ENCODE measurements around the gene PPP1R17. TPM values are rescaled to one million over a fixed set of nuclear protein-coding genes. Genes with fewer than 3 reads are reported as not detected.

PPP1R17 gene
- not detected for total RNA-seq

GRCh38 chr7:31687024-31687748, at the start of gene PPP1R17:
PPP1R17 (plus strand) TSS chr7:31687215; CDS start chr7:31692442, 5,227 bp downstream.
- Histone ChIP-seq H3K27me3 (no peaks in the 10 kb centered on the region), H3K27ac (no peak within 1 kb of the TSS), H3K36me3 (no peaks in the 10 kb centered on the region), H3K4me1 (no peaks in the 10 kb centered on the region), H3K4me3 (no peak within 1 kb of the TSS), H3K9me3 (no peaks in the 10 kb centered on the region)
- no peak for DNase-seq
- TF ChIP-seq CTCF (IDR thresholded peaks at IDR 0.05) = no peak

GRCh38 chr7:31640381-31640780, 46.6 kb upstream of the PPP1R17 start:
- no peaks in the 10 kb centered on the region for H3K36me3 ChIP-seq
- TF ChIP-seq POLR2A (IDR thresholded peaks at IDR 0.05) = no peak
- H3K9me3 ChIP-seq = no peaks in the 10 kb centered on the region
- H3K27me3 ChIP-seq = no peaks in the 10 kb centered on the region
- H3K4me1 ChIP-seq = no peaks in the 10 kb centered on the region
- no peak overlapping the region for H3K27ac ChIP-seq
- H3K4me3 ChIP-seq = no peak overlapping the region
- DNase-seq = no peak

DNA sequence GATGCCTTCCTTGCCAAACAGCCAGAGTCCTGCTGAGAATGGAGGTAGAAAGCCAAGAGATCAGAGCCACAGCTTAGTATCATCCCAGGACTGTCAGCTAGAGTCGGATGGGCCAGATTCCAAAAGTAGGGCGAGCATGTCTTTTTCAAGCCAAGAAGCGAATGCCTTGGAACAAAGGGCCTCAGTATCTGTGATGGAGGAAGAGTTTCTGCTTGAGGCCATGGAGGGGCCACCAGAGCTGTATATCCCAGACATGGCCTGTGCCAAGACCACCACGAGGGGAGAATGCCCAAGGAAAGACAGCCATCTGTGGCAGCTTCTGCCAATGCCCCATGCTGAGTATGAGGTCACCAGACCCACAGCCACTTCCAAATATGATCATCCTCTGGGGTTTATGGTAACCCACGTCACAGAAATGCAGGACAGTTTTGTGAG, 44.3 kb upstream of the PPP1R17 start:
- Histone ChIP-seq H3K27ac (no peak overlapping the region), H3K4me1 (no peaks in the 10 kb centered on the region), H3K36me3 (no peaks in the 10 kb centered on the region), H3K27me3 (no peaks in the 10 kb centered on the region), H3K4me3 (no peak overlapping the region), H3K9me3 (no peaks in the 10 kb centered on the region)
- TF ChIP-seq POLR2A (IDR thresholded peaks at IDR 0.05) = no peak
- no peak for TF ChIP-seq CTCF (IDR thresholded peaks at IDR 0.05)
- DNase-seq = no peak

DNA sequence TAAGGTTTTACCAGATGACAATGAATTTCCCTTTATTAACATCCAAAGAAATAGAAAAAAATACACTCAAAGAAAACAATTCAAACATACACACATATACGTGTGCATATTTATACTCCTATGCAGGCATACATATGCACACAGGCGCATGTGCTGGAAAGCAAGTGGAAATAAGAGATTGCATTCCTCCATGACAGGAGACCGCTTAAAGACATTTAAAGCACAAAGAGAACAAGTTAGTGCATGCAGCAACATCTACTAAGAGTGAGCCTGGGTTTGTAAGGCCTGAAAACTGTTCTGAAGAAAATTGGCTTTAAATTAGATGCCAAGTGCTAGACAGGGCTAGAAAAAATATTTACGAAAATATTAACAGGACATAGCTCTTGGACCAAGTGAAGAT, 40.1 kb upstream of the PPP1R17 start:
- TF ChIP-seq CTCF (IDR thresholded peaks at IDR 0.05) (no peak), POLR2A (IDR thresholded peaks at IDR 0.05) (no peak)
- H3K9me3 ChIP-seq = no peaks in the 10 kb centered on the region
- H3K36me3 ChIP-seq = no peaks in the 10 kb centered on the region

GRCh38 chr7:31647511-31647910, 39.5 kb upstream of the PPP1R17 start:
- DNase-seq = no peak
- H3K9me3 ChIP-seq = no peaks in the 10 kb centered on the region
- H3K4me1 ChIP-seq = no peaks in the 10 kb centered on the region
- no peak overlapping the region for H3K27ac ChIP-seq
- H3K27me3 ChIP-seq = no peaks in the 10 kb centered on the region
- no peak overlapping the region for H3K4me3 ChIP-seq
- H3K36me3 ChIP-seq = no peaks in the 10 kb centered on the region
- TF ChIP-seq CTCF (IDR thresholded peaks at IDR 0.05) (no peak), POLR2A (IDR thresholded peaks at IDR 0.05) (no peak)

More for the DNA sequence above, 40.1 kb upstream of the PPP1R17 start:
- Histone ChIP-seq H3K27me3 (no peaks in the 10 kb centered on the region), H3K4me1 (no peaks in the 10 kb centered on the region), H3K27ac (no peak overlapping the region), H3K4me3 (no peak overlapping the region)
- no peak for DNase-seq

- Histone ChIP-seq H3K36me3 (no peaks in the 10 kb centered on the region), H3K4me1 (no peaks in the 10 kb centered on the region), H3K4me3 (no peak overlapping the region), H3K27me3 (no peaks in the 10 kb centered on the region), H3K9me3 (no peaks in the 10 kb centered on the region), H3K27ac (no peak overlapping the region)
- DNase-seq = no peak
- TF ChIP-seq CTCF (IDR thresholded peaks at IDR 0.05) (no peak), POLR2A (IDR thresholded peaks at IDR 0.05) (no peak)
Observed at GRCh38 chr7:31648288-31648687, 38.7 kb upstream of the PPP1R17 start.

Measured in Peyer's patch (tissue), 4 donors.